Measurements from ENCODE around the gene PLCH1.

PLCH1 gene

DNA sequence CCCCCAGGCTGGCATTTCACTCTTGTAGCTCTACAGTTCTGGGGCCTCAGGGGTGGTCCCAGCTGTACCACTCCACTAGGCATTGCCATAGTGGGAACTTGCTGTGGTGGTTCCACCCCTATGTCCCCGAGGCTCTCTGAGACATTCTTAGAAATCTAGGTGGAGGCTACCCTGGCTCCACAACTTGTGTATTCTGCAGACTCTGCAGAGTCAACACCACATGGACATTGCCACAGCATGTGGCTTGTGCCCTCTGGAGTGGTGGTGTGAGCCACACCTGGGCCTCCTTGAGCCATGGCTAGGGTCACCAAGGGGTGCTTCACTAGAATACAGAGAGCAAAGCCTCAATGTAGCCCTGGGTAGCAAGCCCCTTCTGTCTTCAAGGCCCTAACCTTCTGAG is 397.0 kb downstream of the PLCH1 start:
- Histone ChIP-seq H3K4me3 (ENCODE audit: low read length) (no peak overlapping the region), H3K79me2 (ENCODE audit: low read length) (no peaks in the 10 kb centered on the region), H3K27ac (ENCODE audit: low read length) (no peak overlapping the region), H3K4me1 (ENCODE audit: low read length) (no peaks in the 10 kb centered on the region), H3K9ac (ENCODE audit: low read length) (no peak overlapping the region), H3K27me3 (ENCODE audit: low read depth, low read length) (no peaks in the 10 kb centered on the region), H3K36me3 (replicated peaks; ENCODE audit: low read depth, low read length) (no peaks in the 10 kb centered on the region), H2AFZ (ENCODE audit: low read depth, low read length) (no peak overlapping the region), H4K20me1 (ENCODE audit: insufficient read depth, low read length) (no peaks in the 10 kb centered on the region), H3K4me2 (ENCODE audit: low read length) (no peak overlapping the region), H3K9me3 (ENCODE audit: insufficient read depth, low read length) (no peaks in the 10 kb centered on the region)
- TF ChIP-seq, protein P1, sequence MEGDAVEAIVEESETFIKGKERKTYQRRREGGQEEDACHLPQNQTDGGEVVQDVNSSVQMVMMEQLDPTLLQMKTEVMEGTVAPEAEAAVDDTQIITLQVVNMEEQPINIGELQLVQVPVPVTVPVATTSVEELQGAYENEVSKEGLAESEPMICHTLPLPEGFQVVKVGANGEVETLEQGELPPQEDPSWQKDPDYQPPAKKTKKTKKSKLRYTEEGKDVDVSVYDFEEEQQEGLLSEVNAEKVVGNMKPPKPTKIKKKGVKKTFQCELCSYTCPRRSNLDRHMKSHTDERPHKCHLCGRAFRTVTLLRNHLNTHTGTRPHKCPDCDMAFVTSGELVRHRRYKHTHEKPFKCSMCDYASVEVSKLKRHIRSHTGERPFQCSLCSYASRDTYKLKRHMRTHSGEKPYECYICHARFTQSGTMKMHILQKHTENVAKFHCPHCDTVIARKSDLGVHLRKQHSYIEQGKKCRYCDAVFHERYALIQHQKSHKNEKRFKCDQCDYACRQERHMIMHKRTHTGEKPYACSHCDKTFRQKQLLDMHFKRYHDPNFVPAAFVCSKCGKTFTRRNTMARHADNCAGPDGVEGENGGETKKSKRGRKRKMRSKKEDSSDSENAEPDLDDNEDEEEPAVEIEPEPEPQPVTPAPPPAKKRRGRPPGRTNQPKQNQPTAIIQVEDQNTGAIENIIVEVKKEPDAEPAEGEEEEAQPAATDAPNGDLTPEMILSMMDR (IDR thresholded peaks at IDR 0.05; ENCODE audit: low read depth, low read length), result no peak

DNA sequence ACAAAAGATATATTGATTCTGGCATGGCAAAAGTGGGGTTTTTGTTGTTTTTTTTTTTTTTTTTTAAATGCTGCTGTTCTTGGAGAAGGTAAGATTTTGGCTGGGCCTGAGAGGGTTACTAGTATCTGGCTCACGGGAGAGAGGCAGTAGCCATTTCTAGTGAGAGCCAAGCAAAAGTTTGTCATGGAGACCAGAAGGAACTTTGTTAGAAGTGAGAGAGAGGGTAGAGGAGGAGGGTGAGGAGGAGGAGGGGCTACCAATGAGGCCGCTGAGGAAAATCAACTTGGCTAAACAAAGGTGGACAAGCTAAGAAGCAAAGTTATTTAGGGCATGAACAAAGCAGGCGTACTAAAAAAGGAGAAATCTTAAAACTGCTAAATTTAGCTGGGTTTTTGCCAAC is 402.5 kb downstream of the PLCH1 start:
- Histone ChIP-seq H3K9ac (ENCODE audit: low read length) (no peak overlapping the region), H3K4me1 (ENCODE audit: low read length) (no peaks in the 10 kb centered on the region), H3K79me2 (ENCODE audit: low read length) (no peaks in the 10 kb centered on the region), H3K27me3 (ENCODE audit: low read depth, low read length) (no peaks in the 10 kb centered on the region), H3K9me3 (ENCODE audit: insufficient read depth, low read length) (no peaks in the 10 kb centered on the region), H2AFZ (ENCODE audit: low read depth, low read length) (no peak overlapping the region), H3K36me3 (replicated peaks; ENCODE audit: low read depth, low read length) (no peaks in the 10 kb centered on the region), H3K27ac (ENCODE audit: low read length) (no peak overlapping the region), H3K4me2 (ENCODE audit: low read length) (no peak overlapping the region), H3K4me3 (ENCODE audit: low read length) (no peak overlapping the region), H4K20me1 (ENCODE audit: insufficient read depth, low read length) (no peaks in the 10 kb centered on the region)
- TF ChIP-seq EZH2phosphoT487 (IDR thresholded peaks at IDR 0.05; ENCODE audit: low read depth), result no peak

DNA sequence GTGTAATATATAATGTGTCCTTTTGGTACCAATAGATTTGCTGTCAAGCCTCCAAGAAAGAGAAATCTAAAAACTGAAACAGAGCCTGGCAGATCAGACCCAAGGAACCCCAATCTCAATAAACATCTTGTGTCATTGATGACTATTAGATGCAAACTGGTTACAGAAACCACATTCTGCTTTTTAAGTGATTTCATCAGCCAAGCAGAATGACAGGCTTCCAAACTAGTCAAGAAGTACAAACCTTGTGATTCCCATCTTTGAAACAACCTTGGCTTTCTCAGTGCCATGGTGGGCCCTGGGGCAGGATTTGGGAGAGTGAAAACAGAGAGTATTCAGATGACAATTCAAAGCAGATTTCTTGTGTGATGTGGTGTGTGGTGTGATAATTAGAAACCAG is 405.8 kb downstream of the PLCH1 start:
- Histone ChIP-seq H2AFZ (ENCODE audit: low read depth, low read length) (no peak overlapping the region), H4K20me1 (ENCODE audit: insufficient read depth, low read length) (no peaks in the 10 kb centered on the region), H3K27ac (ENCODE audit: low read length) (no peak overlapping the region), H3K27me3 (ENCODE audit: low read depth, low read length) (no peaks in the 10 kb centered on the region), H3K36me3 (replicated peaks; ENCODE audit: low read depth, low read length) (no peaks in the 10 kb centered on the region), H3K4me2 (ENCODE audit: low read length) (no peak overlapping the region), H3K4me1 (ENCODE audit: low read length) (no peaks in the 10 kb centered on the region), H3K9ac (ENCODE audit: low read length) (no peak overlapping the region), H3K79me2 (ENCODE audit: low read length) (no peaks in the 10 kb centered on the region), H3K9me3 (ENCODE audit: insufficient read depth, low read length) (no peaks in the 10 kb centered on the region), H3K4me3 (ENCODE audit: low read length) (no peak overlapping the region)
- TF ChIP-seq EZH2phosphoT487 (IDR thresholded peaks at IDR 0.05; ENCODE audit: low read depth), result no peak
- TF ChIP-seq, protein P1 (IDR thresholded peaks at IDR 0.05; ENCODE audit: low read depth, low read length), result no peak

DNA sequence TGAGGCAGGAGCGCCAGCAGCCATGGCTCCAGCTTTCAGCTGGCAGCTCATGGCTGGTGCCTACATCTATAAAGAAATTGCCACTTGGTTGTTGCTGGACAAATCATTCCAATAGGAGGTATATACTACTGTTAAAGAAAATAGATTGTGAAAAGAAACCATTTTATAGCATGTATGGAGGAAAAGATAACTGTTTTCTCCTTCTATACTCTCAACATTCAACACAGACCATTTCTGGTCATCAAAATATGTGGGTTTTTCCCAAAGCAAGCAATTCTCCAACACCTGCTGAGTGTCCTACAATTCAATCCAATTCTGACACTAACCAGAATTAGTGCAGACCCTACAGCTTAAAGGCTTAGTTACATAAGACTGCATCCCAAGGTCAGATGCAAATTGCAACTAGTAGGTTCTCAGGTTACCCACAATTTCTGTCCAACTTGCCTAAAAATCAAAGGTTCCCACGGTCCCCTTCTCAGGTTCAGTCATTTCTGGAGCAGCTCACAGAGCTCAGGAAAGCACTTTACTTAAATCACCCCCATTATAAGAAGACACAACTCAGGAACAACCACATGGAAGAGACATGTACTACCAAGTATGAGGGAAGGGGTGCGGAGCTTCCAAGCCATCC is 409.0 kb downstream of the PLCH1 start:
- no peak overlapping the region for H3K27ac ChIP-seq (ENCODE audit: low read length)
- no peak for TF ChIP-seq EZH2phosphoT487 (IDR thresholded peaks at IDR 0.05; ENCODE audit: low read depth)
- TF ChIP-seq, protein P1 (IDR thresholded peaks at IDR 0.05; ENCODE audit: low read depth, low read length), result no peak
- H3K9ac ChIP-seq (ENCODE audit: low read length), result no peak overlapping the region
- H2AFZ ChIP-seq (ENCODE audit: low read depth, low read length), result no peak overlapping the region
- no peak overlapping the region for H3K4me2 ChIP-seq (ENCODE audit: low read length)
- H3K4me3 ChIP-seq (ENCODE audit: low read length), result no peak overlapping the region
- no peaks in the 10 kb centered on the region for H3K27me3 ChIP-seq (ENCODE audit: low read depth, low read length)
- H3K9me3 ChIP-seq (ENCODE audit: insufficient read depth, low read length), result no peaks in the 10 kb centered on the region
- no peaks in the 10 kb centered on the region for H3K36me3 ChIP-seq (replicated peaks; ENCODE audit: low read depth, low read length)
- no peaks in the 10 kb centered on the region for H3K79me2 ChIP-seq (ENCODE audit: low read length)
- no peaks in the 10 kb centered on the region for H4K20me1 ChIP-seq (ENCODE audit: insufficient read depth, low read length)
- no peaks in the 10 kb centered on the region for H3K4me1 ChIP-seq (ENCODE audit: low read length)
